OCI-LY3 (cell line): ENCODE measurements around the gene RIPK3.
"Not testable (repeated sequence)": the region's sequence is repeated elsewhere in the genome, so short reads cannot be mapped to it uniquely, and the experiment has no call there.

Experiments
- H2AFZ ChIP-seq: fragments of 200-600, 300-600 bp; shearing (Covaris generic); 2 replicates; pipeline ENCODE4 v1.6.0; 2014; ENCODE audit warnings: antibody characterized with exemption, low read depth, low read length
- H3K27ac ChIP-seq: fragments of 200-600, 300-600 bp; sonication (generic); 2 replicates; pipeline ENCODE4 v1.5.1; 2014; ENCODE audit warnings: mild to moderate bottlenecking, low read length, moderate library complexity, mixed read lengths
- H3K27me3 ChIP-seq: fragments of 200-600, 300-600 bp; sonication (generic); 2 replicates; pipeline ENCODE4 v1.6.1; 2014; ENCODE audit warnings: low read depth, low read length, mixed read lengths
- H3K36me3 ChIP-seq: fragments of 200-600, 300-600 bp; sonication (generic); replicated peaks from 2 replicates; pipeline ENCODE3; 2014; ENCODE audit warnings: low read depth, low read length, mixed read lengths
- H3K4me1 ChIP-seq: fragments of 300-600, 200-600 bp; sonication (generic); 2 replicates; pipeline ENCODE4 v1.6.1; 2014; ENCODE audit warnings: low read length, mixed read lengths
- H3K4me2 ChIP-seq: fragments of 200-600, 300-600 bp; sonication (generic); 2 replicates; pipeline ENCODE4 v1.6.1; 2014; ENCODE audit warnings: low read length, mixed read lengths
- H3K4me3 ChIP-seq: fragments of 300-600, 200-600 bp; sonication (generic); 2 replicates; pipeline ENCODE4 v1.5.1; 2014; ENCODE audit warnings: antibody characterized with exemption, mild to moderate bottlenecking, low read length, moderate library complexity
- H3K79me2 ChIP-seq: fragments of 300-600, 200-600 bp; shearing (Covaris generic); 2 replicates; pipeline ENCODE4 v1.6.1; 2014; ENCODE audit warnings: mild to moderate bottlenecking, low read length, mixed read lengths
- H3K9ac ChIP-seq: fragments of 300-600, 200-600 bp; shearing (Covaris generic); 2 replicates; pipeline ENCODE4 v1.6.0; 2014; ENCODE audit warnings: mild to moderate bottlenecking, low read length, moderate library complexity
- H3K9me3 ChIP-seq: fragments of 200-600, 300-600 bp; shearing (Covaris generic); 2 replicates; pipeline ENCODE4 v1.6.1; 2014; ENCODE audit warnings: low read length, mixed read lengths; ENCODE audit not compliant: insufficient read depth
- H4K20me1 ChIP-seq: fragments of 200-600, 300-600 bp; sonication (generic); 2 replicates; pipeline ENCODE4 v1.6.1; 2016; ENCODE audit warnings: low read length, mixed read lengths; ENCODE audit not compliant: insufficient read depth
- EZH2phosphoT487 ChIP-seq: fragments of 200-600 bp; shearing (Covaris generic); IDR thresholded peaks from 2 replicates; pipeline ENCODE4 v1.6.1; 2018; ENCODE audit warnings: antibody characterized with exemption, mixed run types, low read depth
- TF ChIP-seq, protein P1 (sequence below): fragments of 200-600, 300-600 bp; sonication (generic); IDR thresholded peaks from 2 replicates; pipeline ENCODE4 v1.5.1; 2014; ENCODE audit warnings: antibody characterized with exemption, low read length, low read depth

The RIPK3 gene

DNA sequence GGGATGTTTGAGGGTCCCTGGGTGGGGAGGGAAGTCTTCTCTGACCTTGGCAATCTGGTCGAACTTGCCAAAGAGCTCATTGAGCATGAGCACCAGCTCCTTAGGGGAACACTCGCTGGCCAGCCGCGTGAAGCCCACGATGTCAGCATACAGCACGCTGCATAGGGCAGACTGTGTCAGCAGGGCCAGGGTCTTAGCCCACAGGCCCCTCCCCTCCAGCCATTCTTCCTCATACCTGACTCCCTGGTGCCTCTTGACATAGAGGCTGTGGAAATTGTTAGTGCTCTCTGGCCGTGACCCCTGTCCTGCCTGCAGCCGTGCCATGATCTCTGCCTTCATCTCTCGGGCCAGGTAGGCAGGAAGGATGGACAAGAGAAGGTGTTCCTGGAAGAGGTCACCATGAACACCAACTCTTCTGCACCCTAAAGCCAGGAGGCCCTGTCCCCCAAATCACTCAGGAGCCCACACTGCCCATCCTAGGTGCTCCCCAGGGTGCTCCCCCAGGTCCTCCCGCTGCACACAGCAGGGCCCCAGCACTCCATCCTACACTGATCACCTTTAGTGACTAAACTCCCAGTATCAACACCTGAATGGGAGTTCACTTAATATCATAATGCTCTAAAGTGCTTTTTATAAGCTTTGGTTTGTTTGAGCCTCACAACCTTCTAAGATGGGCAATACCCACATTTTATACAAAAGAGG is 8.7 kb downstream of the RIPK3 start:
- Histone ChIP-seq H3K4me1 (peaks cover 19% of the 10 kb centered on the region), H3K9ac (no peak overlapping the region), H3K27ac (no peak overlapping the region), H3K79me2 (no peaks in the 10 kb centered on the region), H3K9me3 (no peaks in the 10 kb centered on the region), H3K4me2 (no peak overlapping the region; the same call in 1 of the 2 replicates), H3K27me3 (peaks cover 21% of the 10 kb centered on the region), H4K20me1 (no peaks in the 10 kb centered on the region), H3K4me3 (no peak overlapping the region), H3K36me3 (no peaks in the 10 kb centered on the region), H2AFZ (peak overlapping the region; percentile 41; the same call in 1 of the 2 replicates)
- TF ChIP-seq, protein P1, sequence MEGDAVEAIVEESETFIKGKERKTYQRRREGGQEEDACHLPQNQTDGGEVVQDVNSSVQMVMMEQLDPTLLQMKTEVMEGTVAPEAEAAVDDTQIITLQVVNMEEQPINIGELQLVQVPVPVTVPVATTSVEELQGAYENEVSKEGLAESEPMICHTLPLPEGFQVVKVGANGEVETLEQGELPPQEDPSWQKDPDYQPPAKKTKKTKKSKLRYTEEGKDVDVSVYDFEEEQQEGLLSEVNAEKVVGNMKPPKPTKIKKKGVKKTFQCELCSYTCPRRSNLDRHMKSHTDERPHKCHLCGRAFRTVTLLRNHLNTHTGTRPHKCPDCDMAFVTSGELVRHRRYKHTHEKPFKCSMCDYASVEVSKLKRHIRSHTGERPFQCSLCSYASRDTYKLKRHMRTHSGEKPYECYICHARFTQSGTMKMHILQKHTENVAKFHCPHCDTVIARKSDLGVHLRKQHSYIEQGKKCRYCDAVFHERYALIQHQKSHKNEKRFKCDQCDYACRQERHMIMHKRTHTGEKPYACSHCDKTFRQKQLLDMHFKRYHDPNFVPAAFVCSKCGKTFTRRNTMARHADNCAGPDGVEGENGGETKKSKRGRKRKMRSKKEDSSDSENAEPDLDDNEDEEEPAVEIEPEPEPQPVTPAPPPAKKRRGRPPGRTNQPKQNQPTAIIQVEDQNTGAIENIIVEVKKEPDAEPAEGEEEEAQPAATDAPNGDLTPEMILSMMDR, result no peak
- no peak for TF ChIP-seq EZH2phosphoT487

DNA sequence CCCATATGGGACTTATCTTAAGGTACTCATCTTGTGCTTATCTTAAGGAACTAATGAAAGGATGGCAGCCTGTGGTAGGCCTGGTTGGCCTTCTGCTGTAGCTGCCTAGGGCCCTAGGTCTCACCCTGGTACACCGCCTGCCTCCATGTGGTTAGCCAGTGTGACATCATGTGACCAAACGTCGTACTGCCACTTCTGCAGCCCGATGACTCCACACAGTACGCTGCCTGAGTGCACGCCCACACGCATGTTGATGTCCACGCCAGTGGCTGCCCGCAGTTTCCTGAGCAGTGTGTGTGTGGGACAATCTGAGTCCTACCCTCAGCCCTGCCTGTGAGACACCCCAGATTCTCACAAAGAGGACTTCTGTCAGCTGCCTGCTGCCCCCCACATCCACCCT is 10.1 kb downstream of the RIPK3 start:
- Histone ChIP-seq H3K4me1 (peaks cover 19% of the 10 kb centered on the region), H3K9ac (no peak overlapping the region), H3K27me3 (peaks cover 15% of the 10 kb centered on the region), H3K4me3 (no peak overlapping the region), H3K4me2 (no peak overlapping the region), H2AFZ (no peak overlapping the region), H3K36me3 (no peaks in the 10 kb centered on the region), H3K9me3 (no peaks in the 10 kb centered on the region), H3K27ac (no peak overlapping the region), H3K79me2 (no peaks in the 10 kb centered on the region), H4K20me1 (no peaks in the 10 kb centered on the region)
- TF ChIP-seq EZH2phosphoT487, result no peak
- TF ChIP-seq, protein P1, result no peak

DNA sequence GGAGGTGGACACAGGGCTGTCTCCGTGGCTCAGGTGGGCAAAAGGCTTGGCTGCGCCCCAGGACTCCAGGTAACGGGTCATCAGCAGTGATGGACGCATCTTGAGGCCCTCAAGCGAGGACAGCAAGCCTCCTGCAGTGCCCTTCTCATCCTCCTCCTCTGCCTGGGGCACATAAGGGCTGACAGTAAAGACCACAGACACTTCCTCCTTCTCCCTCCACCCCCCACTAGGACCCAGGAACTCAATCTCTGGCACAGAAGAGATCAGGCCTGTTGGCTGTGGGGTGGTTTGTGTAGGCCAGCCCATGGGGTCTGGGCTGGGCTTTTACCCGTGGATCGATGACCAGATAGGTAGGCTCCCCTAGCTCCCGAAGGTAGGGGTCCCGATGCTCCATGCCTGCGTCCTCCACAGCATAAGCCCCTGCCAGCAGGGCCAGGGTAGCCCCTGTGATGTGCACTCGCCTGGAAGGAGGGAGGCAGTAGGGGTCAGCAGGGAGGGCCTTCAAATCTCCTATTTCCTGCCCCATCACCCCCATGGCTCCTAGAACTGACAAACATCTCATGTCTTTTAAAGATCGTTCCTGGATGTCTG is 10.6 kb downstream of the RIPK3 start:
- no peak overlapping the region for H3K4me3 ChIP-seq
- H3K9me3 ChIP-seq, result no peaks in the 10 kb centered on the region
- H3K27me3 ChIP-seq, result peaks cover 9% of the 10 kb centered on the region
- H4K20me1 ChIP-seq, result no peaks in the 10 kb centered on the region
- no peaks in the 10 kb centered on the region for H3K36me3 ChIP-seq
- TF ChIP-seq EZH2phosphoT487, result no peak
- TF ChIP-seq, protein P1, result no peak
- H3K27ac ChIP-seq, result no peak overlapping the region
- H3K79me2 ChIP-seq, result no peaks in the 10 kb centered on the region
- no peak overlapping the region for H2AFZ ChIP-seq
- H3K9ac ChIP-seq, result no peak overlapping the region
- H3K4me1 ChIP-seq, result peaks cover 17% of the 10 kb centered on the region
- no peak overlapping the region for H3K4me2 ChIP-seq

DNA sequence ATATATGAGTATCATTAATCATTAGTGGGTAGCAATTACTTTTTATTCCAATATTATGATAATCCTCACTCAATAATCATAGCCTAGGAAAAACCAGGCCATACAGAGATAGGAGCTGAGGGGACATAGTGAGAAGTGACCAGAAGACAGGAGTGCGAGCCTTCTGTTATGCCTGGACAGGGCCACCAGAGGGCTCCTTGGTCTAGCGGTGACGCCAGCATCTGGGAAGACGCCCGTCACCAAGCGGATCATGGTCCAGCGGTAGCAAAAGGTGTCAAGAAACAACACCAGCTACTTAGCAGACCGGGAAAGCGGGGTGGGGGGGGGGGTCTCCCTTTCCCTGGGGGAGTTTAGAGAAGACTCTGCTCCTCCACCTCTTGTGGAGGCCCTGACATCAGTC is 11.9 kb downstream of the RIPK3 start:
- TF ChIP-seq, protein P1, result peak; percentile 31
- not testable (repeated sequence) for H3K27me3 ChIP-seq, H3K4me3 ChIP-seq, H2AFZ ChIP-seq, H4K20me1 ChIP-seq, H3K9ac ChIP-seq, H3K27ac ChIP-seq, H3K9me3 ChIP-seq, H3K36me3 ChIP-seq, H3K79me2 ChIP-seq
- Histone ChIP-seq H3K4me2 (0 out of 2 replicates have a peak overlapping the region, but pooled peaks have one; percentile 30), H3K4me1 (peaks cover 12% of the 10 kb centered on the region)
